DOHH2 (cell line): ENCODE measurements around the gene DDX60.

ENCODE experiments used
- CTCF ChIP-seq: fragments of 200-600 bp; sonication (generic); IDR thresholded peaks from one replicate; pipeline ENCODE4 v1.5.1; 2014; ENCODE audit warnings: antibody characterized with exemption, mild to moderate bottlenecking, low read depth, low read length; ENCODE audit not compliant: poor library complexity, severe bottlenecking
- EZH2phosphoT487 ChIP-seq: fragments of 200-600 bp; sonication (generic); IDR thresholded peaks from 2 replicates; pipeline ENCODE4 v1.6.1; 2017; ENCODE audit warnings: borderline replicate concordance, mild to moderate bottlenecking, antibody characterized with exemption, low read length, moderate library complexity, mixed read lengths

- no peak for TF ChIP-seq CTCF
- TF ChIP-seq EZH2phosphoT487, result no peak
Observed at GRCh38 chr4:168357941-168358340, 39.4 kb upstream of the DDX60 start.
